KOPT-K1 (cell line): Measurements from ENCODE around the gene PNMA6E.

Source experiments
- H3K27ac ChIP-seq: fragments of 200-600 bp; sonication (generic); 2 replicates; pipeline ENCODE4 v1.5.1; 2016; ENCODE audit warnings: antibody characterized with exemption, mild to moderate bottlenecking, low read depth, low read length; ENCODE audit not compliant: poor library complexity, severe bottlenecking
- H3K36me3 ChIP-seq: fragments of 200-600 bp; sonication (generic); 2 replicates; pipeline ENCODE4 v1.5.1; 2017; ENCODE audit warnings: antibody characterized with exemption, mild to moderate bottlenecking, low read length, moderate library complexity; ENCODE audit not compliant: insufficient read depth
- H3K9me3 ChIP-seq: fragments of 200-600 bp; sonication (generic); 2 replicates; pipeline ENCODE4 v1.5.1; 2017; ENCODE audit warnings: antibody characterized with exemption, low read length, mild to moderate bottlenecking; ENCODE audit not compliant: insufficient read depth, poor library complexity, severe bottlenecking

Gene PNMA6E

GRCh38 chrX:153416781-153417450 is 15.8 kb upstream of the PNMA6E start:
- no peaks in the 10 kb centered on the region for H3K9me3 ChIP-seq
- no peaks in the 10 kb centered on the region for H3K36me3 ChIP-seq
- no peak overlapping the region for H3K27ac ChIP-seq

- Histone ChIP-seq H3K27ac (no peak overlapping the region), H3K36me3 (no peaks in the 10 kb centered on the region)
Observed at GRCh38 chrX:153414856-153415510, 13.8 kb upstream of the PNMA6E start.

GRCh38 chrX:153413731-153414130 is 12.6 kb upstream of the PNMA6E start:
- no peaks in the 10 kb centered on the region for H3K36me3 ChIP-seq
- no peaks in the 10 kb centered on the region for H3K9me3 ChIP-seq
- no peak overlapping the region for H3K27ac ChIP-seq

More at GRCh38 chrX:153414856-153415510, 13.8 kb upstream of the PNMA6E start:
- no peaks in the 10 kb centered on the region for H3K9me3 ChIP-seq

GRCh38 chrX:153412746-153413720 is 11.9 kb upstream of the PNMA6E start:
- H3K27ac ChIP-seq, result no peak overlapping the region
- no peaks in the 10 kb centered on the region for H3K9me3 ChIP-seq
- no peaks in the 10 kb centered on the region for H3K36me3 ChIP-seq

- H3K9me3 ChIP-seq, result no peaks in the 10 kb centered on the region
- H3K36me3 ChIP-seq, result no peaks in the 10 kb centered on the region
- H3K27ac ChIP-seq, result no peak overlapping the region
Observed at GRCh38 chrX:153411988-153412574, 10.9 kb upstream of the PNMA6E start.

GRCh38 chrX:153411255-153411987 is 10.3 kb upstream of the PNMA6E start, which contains the start of gene ZFP92:
ZFP92 (plus strand) TSS chrX:153411472; CDS start chrX:153418323, 6,851 bp downstream.
- Histone ChIP-seq H3K27ac (no peak within 1 kb of the TSS), H3K9me3 (no peaks in the 10 kb centered on the region), H3K36me3 (no peaks in the 10 kb centered on the region)

- Histone ChIP-seq H3K9me3 (no peaks in the 10 kb centered on the region), H3K36me3 (no peaks in the 10 kb centered on the region), H3K27ac (no peak overlapping the region)
Observed at GRCh38 chrX:153410888-153411254, 9.7 kb upstream of the PNMA6E start.

- Histone ChIP-seq H3K27ac (no peak overlapping the region), H3K9me3 (no peaks in the 10 kb centered on the region), H3K36me3 (no peaks in the 10 kb centered on the region)
Observed at GRCh38 chrX:153410373-153410772, 9.2 kb upstream of the PNMA6E start.

GRCh38 chrX:153409414-153410101 is 8.4 kb upstream of the PNMA6E start:
- H3K27ac ChIP-seq, result no peak overlapping the region
- no peaks in the 10 kb centered on the region for H3K9me3 ChIP-seq
- no peaks in the 10 kb centered on the region for H3K36me3 ChIP-seq

GRCh38 chrX:153408871-153409351 is 7.8 kb upstream of the PNMA6E start:
- Histone ChIP-seq H3K9me3 (no peaks in the 10 kb centered on the region), H3K27ac (no peak overlapping the region), H3K36me3 (no peaks in the 10 kb centered on the region)

- Histone ChIP-seq H3K27ac (no peak overlapping the region), H3K36me3 (no peaks in the 10 kb centered on the region), H3K9me3 (no peaks in the 10 kb centered on the region)
Observed at GRCh38 chrX:153408221-153408721, 7.1 kb upstream of the PNMA6E start.

- Histone ChIP-seq H3K36me3 (no peaks in the 10 kb centered on the region), H3K27ac (no peak overlapping the region), H3K9me3 (no peaks in the 10 kb centered on the region)
Observed at GRCh38 chrX:153407736-153408135, 6.6 kb upstream of the PNMA6E start.

- no peak overlapping the region for H3K27ac ChIP-seq
- no peaks in the 10 kb centered on the region for H3K36me3 ChIP-seq
- H3K9me3 ChIP-seq, result no peaks in the 10 kb centered on the region
Observed at GRCh38 chrX:153406903-153407302, 5.8 kb upstream of the PNMA6E start.
